GM21529 (cell line): ENCODE measurements around the gene HSPA12A.
A peak's percentile ranks its signal among the peaks of the same experiment; 100 is the strongest.
"Not testable (repeated sequence)": the region's sequence is repeated elsewhere in the genome, so short reads cannot be mapped to it uniquely, and the experiment has no call there.

Source experiments
- ATAC-seq: cut with Tn5 transposase; IDR thresholded peaks from one replicate; pipeline ENCODE4 v1.9.1; 2021; ENCODE audit not compliant: unreplicated experiment

HSPA12A gene

DNA sequence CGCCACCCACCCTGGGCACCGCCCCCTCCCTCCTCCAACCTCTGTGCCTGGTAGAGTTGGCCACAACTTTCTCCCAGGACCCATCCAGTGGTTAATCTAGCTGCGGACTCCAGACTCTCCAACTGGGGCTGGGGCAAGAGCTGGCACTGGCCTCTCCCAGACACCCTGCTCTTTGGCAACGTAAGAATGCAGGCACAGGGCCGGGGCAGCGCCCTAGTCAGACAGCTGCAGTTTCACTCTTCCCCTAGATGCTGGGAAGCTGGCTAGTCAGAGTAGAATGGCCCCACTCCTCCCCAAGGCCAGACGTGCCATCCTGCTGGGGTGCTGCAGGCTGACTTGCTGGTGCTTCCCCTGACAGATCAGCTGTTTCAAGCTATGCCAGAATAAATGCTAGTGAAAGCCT lies 22.1 kb downstream of the HSPA12A start:
- ATAC-seq: peak; percentile 39

DNA sequence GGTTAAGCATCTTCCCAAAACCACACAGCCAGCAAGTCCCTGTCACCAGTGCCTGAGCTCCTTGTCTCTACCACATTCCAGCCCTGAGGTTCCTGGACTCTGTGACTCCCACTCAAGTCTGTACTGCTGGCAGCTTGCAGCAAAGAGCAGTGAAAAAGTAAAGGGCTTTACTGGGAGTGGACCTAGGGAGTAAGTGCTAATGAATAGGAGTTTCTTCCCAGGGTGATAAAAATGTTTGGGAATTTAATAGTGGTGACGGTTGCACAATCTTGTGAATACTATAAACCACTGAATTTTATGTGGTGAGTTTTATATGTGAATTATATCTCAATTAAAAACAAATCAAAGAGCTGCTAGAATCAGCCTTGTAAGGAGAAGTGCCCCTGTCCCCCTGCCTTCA lies 22.6 kb downstream of the HSPA12A start:
- ATAC-seq: no peak

DNA sequence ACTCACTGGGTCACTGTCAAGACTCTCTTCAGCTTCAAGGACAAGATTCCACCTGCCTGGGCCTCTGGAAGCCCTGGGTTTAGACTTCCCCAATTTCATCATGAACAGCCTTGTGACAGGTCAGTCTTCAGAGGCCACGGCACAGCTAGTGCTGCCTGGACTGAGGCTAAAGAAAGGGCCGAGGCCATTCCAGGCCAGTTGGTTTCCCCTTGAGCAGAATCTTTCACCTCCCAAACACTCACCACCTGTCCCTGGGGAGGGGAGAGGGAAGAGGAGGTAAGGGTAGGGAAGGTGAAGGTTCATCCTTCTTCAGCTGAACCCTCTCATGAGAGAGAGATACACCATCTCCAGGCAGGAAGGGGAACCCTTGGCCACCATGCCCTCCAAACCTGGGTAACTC lies 24.3 kb downstream of the HSPA12A start:
- no peak for ATAC-seq

DNA sequence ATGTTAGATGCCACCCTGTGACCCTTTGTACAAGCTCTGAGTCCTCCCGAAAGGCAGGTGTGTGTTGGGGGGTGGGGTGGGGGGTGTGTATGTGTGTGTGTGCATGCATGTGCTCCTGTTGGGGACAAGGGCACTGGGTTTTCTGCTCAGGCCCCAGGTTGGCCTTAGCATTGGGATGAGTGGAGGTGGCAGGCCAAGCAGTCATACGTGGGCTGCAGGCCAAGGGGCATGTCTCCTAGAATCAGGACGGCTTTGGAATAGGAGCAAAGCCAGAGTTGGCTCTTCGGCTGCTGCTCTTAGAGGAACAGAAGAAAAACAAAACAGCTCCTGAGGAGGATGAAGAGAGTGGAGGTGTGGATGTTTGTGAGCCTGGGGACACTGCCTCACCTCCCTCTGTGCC lies 26.0 kb downstream of the HSPA12A start:
- ATAC-seq: no peak

DNA sequence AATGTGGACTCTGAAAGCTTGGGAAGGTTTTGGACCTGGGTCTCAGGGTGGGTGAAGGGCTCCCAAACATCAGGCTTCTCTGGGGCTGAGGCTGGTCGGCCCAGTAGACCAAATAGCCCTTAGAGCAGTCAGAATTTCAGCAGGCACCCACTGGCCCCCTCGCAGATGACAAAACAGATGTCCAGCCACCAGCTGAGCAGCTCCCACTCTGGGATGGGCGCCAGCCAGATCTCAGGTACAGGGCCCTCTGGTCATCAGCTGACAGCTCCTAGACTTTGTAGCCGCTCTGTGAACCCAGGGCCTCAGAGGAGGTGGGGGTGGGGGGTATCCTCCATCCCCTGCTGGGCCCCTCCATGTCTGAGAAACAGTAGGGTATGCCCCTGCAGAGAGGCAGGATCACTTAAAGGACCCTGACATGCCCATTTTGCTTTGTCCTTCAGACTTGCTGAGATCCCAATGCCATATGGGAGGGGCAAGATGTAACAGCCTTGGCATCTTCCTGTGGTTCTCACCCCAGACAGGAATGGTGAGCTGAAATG lies 26.5 kb downstream of the HSPA12A start:
- no peak for ATAC-seq

DNA sequence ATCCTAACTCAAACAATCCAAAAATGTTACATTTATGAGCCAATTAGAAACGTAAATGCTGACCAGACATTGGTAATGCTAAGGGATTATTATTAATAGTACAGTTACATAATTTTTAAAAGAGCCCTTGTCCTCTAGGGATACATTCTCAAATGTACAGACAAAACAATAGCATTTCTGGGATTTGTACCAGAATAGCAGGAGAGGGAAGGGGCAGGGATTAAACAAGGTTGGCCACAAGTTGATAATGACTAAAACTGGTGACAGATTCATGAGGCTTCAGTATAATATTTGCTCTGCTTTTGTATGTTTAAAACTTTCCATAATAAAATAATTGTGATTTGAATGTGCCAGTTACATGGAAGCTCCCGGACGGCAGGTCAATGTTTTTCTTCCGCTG lies 27.0 kb downstream of the HSPA12A start:
- ATAC-seq: no peak

DNA sequence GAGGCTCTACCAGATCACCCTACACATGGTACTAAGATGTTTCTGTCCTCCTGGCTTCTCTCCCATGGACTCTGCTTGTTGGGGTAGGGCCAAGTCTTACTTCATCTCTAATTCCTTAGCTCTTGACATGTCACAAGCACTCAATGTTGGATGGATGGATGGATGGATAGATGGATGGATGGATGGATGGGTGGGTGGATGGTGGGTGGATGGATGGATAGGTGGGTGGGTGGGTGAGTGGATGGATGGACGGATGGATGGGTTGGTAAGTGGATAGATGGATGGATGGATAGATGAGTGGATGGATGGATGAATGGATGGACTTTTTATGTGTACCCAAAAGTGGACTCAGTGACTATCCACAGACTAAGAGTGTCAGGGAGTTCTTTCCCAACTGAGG lies 28.5 kb downstream of the HSPA12A start:
- ATAC-seq: no peak

DNA sequence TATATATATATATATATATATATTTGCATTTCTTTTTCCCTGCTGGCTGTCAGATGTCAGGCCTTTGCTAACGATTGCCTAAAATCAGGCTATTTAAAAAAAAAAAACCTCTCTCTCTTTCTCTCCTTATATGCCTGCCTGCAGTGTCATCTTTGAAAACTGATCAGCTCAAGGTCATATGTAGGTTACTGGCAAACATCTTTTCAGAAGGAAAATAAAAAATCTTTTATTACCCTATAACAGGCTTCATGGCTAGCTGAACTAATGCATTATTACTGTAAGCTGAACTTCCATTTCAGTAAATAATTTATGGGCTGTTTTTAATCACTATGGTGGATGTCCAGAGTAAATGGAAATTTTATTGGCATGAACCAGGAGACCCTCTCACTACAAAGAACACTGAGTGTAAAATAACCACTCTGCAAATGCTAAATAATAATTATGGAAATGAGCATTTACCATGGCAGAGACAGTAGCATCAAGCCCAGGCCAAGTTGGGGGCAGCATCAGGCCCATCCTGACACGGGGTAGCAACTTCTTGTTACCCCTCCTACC lies 29.3 kb downstream of the HSPA12A start:
- no peak for ATAC-seq

DNA sequence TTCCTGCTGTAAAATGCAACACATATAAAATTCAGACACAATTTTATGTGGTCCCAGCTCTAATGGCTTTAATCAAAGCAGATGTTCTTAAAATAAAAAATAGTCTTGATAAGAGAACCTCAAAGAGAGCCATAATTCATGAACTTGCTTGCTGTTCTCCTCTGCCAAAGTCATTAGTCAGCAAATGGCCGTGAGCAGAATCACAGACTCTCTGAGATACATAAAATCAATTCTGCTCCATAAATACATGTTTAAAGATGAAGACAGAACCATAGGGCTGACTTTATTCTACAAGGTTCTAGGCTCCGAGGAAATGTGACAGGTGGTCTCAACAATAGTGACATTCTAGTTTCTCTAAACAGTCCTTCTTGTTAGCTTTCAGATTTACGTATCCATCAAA lies 29.8 kb downstream of the HSPA12A start:
- ATAC-seq: no peak

DNA sequence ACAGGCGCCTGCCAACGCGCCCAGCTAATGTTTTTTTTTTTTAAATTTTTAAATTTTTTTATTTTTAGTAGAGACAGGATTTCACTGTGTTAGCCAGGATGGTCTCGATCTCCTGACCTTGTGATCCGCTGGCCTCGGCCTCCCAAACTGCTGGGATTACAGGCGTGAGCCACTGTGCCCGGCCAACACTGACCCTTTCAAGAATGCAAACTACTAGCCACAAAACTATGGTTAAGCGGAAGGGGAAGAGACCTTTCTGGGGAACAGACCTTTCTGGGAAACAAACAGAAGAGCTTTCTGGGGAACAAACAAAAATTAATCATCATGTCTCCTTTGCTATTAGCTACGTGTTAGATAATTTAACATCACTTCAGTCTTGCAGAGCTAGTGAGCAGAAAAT lies 30.6 kb downstream of the HSPA12A start:
- ATAC-seq: not testable (repeated sequence)

DNA sequence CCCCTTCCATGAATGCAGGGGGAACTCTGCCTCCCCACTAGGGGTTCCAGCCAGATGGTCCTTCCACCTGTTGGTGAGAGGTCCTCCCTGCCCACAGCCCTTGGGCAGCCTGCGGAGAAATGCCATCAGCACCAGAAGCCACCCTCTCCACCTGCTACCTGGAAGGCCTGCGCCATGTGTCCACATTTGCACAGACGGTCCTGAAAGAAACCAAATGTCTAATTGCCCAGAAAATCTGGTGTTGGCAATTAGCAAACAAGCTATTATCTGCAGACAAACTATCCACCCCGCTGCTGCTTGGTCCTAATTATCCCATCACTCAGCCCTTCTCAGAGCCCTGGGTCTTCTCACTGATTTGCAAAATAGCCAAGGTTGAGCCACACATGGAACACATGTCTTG lies 32.3 kb downstream of the HSPA12A start:
- no peak for ATAC-seq

DNA sequence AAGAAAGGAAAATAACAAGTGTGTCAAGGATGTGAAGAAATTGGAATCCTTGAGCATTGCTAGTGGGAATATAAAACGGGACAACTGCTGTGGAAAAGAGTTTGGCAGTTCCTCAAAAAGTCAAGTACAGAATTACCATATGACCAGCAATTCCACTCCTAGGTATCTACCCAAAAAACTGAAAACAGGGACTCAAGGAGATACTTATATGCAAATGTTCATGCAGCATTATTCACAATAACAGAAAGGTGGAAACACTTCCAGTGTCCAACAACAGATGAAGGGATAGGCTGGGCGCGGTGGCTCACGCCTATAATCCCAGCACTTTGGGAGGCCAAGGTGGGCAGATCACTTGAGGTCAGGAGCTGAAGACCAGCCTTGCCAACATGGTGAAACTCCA lies 33.5 kb downstream of the HSPA12A start:
- no peak for ATAC-seq

DNA sequence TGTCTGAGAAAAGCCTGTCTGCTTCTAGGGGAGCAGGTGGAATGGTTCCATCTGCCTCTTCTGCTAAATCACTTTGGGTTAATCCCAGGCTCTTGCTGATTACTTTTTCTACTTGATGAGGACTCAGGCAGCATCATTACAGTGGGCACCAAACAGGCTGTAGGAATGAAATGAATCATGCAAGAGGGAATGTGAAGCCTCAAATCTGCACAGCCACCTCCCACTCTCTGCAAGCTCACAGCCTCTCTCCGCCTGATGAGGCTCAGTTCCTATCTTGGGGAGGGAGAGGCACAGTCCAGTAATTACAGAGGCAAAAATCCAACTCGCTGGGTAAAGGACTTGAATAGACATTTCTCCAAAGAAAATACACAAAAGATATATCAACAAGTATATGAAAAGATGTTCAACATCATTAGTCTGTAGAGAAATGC lies 34.0 kb downstream of the HSPA12A start:
- no peak for ATAC-seq

DNA sequence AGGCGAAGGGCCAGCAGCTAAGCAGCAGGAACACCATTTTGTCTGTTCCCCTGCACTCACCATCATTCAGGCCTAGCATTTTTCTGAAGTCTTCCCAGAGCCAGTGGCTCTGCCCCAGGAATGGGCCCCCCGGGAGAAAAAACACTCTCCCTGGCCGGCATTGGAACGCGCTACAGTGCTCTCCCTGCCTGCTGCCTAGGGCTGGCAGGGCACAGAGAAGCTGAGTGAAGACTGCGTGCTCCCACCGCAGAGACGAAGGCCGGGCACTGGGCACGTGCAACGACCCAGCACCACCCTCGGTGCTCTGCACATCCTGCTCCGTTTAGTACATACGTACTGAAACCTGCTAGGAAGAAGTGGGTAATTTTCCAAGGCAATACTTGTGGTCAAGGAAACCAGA lies 34.4 kb downstream of the HSPA12A start:
- ATAC-seq: no peak

DNA sequence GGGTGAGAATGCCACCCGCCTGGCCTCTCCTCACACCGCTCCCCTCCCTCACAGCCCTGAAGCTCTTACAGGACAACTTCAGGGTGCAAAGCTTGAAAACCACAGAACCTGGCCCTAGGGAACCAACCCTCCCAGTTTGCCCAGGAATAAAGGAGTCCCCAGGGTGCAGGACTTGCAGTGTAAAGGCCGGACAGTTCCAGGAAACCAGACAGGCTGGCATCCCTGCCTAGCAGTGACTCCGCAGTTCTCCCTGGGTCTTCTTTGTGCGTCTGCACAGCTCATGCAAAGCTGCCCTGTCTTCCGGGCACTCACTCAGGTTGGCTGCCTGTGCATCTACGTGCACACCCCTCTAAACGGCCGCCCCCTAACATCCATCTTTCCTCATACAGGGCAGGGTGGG lies 36.1 kb downstream of the HSPA12A start:
- no peak for ATAC-seq

DNA sequence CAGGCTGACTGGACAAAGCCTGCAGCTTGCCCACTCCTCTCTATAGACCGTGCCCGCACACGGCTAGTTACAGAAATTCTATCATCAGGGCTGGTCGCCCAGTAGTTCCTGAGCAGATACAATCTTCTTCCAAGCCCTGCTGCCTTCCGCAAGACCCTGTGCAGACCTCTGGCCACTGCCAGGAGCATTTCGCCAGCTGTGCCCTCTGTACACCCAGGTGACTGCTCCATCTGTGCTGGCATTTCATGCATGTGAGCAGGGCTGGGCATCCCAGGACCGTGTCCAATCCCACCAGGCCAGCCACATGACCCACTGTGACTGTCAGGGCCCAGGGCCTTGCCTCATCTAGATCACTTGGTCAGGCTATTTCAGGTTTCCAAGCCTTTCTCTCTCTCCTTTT lies 36.9 kb downstream of the HSPA12A start:
- no peak for ATAC-seq

DNA sequence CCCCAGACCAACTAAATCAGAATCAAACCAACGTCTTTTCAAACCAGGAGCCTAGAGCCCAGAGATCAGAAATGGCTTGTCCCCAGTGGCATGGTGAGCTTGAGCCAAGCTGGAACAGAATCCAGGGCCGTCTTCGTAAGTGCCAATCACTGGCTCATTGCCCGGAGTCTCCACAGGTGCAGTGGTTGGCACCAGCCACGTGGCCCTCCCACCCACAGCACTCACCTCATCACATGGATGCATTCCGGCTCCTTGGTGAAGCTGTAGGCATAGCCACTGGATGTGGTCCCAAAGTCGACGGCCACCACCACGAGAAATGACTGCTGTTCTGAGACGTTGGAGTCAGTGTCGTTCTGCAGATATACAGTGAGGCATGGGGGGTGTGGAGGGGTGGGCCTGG lies 37.4 kb downstream of the HSPA12A start:
- ATAC-seq: no peak

DNA sequence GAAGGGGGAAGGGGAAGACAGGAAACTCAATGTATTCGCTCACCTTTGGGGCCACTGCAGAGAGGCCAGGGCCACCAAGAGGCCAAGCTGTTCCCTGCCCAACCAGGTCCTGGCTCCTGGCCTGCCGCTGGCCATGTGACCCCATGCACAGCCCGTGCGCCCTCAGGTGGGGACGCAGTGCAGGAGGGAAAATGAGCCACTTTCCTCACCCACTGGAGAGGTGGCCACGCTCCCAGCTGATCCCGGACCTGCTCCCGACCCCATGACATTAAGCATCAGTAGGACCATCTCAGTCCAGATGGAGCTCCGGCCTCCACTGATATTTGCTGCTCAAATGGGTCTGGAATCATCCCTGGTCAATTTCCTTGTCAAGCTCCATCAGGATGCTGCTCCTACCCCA lies 40.2 kb downstream of the HSPA12A start:
- no peak for ATAC-seq

DNA sequence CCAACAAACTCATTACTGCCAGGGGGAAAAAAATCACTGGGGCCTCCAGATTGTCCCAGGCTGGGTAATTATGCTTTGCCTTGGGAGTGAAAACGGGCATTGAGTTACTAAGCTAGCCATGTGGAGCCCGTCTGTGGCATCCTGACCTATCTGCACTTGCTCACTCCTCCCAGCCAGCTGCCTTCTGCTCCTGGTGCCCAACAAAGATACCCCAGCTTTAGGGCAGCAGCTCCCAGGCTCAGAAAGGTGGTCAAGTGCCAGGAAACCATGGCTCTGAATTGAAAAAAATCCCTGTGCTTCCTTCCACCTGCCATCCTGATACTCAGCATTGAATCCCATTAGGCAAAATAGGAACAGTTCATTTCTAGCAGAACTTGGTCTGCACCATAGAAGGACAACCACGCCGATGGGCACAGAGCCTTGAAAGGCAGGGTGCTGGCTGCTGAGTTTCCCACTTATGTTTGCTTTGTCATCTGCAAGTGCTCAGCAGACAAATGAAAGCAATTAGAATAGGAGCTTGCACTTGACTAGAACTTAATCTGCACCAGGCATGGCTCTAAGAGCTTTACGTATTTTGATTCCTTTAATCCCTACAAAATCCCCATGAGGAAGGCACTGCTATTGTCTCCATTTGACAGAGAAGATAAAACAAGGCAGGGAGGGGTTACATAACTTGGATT lies 42.8 kb downstream of the HSPA12A start:
- ATAC-seq: no peak

DNA sequence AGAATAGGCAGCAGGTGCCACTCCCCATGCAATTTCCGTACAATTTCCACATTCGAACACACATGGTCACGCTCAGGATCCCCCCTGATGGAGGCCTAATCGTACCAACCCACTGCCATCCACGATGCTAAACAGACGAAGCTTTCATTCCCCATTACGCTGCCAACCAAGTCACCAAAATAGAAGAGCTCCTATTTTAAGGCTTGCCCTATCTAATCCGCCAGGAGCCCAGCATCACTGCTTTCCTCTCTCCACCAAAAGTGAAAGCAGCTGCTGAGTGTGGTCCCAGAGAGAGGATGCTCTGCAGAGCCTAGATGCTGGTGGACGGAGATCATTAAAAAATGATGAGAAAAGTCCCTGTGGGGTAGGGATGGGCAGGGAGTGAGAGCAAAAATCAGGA lies 43.3 kb downstream of the HSPA12A start:
- no peak for ATAC-seq

DNA sequence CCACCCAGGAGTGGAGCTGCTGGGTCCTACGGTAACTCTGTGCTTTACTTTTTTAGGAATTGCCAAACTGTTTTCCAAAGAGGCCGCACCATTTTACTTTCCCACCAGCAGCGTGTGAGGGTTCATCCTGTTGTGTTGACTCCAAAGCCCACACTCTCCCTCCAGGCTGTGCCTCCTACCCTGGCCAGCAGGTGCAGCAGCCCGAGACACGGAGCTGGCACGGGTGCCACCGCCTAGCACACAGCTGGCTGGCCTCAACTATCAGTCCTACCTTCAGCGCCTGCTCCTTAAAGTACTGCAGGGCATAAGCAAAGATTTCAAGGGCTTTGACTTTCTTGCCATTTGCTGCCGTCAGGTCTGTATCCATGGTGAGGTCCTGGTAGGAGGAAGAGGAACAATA lies 44.0 kb downstream of the HSPA12A start:
- ATAC-seq: no peak

DNA sequence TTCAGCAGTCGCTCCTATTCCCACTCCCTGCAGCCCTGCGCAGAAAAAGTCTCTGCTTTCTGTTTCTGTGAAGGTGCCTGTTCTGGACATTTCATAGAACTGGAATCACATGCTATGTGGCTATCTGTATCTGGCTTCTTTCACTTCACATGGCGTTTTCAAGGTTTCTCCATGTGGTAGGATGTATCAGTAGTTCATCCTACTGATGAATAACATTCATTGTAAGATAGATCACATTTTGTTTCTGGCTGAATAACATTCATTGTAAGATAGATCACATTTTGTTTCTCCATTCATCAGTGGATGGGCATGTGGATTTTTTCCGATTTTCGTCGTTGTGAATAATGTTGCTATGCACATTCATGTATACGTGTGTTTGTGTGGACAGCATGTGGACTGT lies 44.5 kb downstream of the HSPA12A start:
- ATAC-seq: no peak

DNA sequence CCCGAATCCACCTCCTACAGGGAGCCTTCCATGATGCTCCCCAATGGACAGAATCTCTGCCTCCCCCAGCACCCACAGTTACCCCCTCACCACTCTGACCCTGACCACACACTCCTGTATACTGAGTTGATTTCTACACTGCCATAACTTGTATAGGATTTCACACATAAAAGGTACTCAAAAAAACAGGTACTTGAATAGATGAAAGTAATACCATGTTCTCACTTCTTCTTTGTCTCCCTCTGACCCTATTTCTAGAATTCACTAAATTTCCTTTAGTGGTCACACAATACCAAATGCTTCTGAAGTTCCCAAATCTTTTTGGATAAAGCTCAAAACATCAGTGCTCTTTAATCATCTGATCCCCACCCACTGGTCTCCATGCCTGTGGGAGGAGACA lies 45.4 kb downstream of the HSPA12A start:
- peak; percentile 78 for ATAC-seq
